Activated CD4-positive, alpha-beta T cell treated with anti-CD3 and anti-CD28 coated beads for 36 hours (primary cell): Measurements from ENCODE around the gene MYOM3. TPM values are rescaled to one million over a fixed set of nuclear protein-coding genes. Genes with fewer than 3 reads are reported as not detected.

Source experiments
- ATAC-seq: fragments of 200-7000 bp; cut with Tn5 transposase; one replicate; pipeline ENCODE4 v1.10.0; 2021; ENCODE audit warnings: mild to moderate bottlenecking, moderate library complexity
- CTCF ChIA-PET: fragments of 350-600 bp; sonication (Branson Sonifier 250); formaldehyde crosslinking; loops from one replicate; lab custom pipeline; 2021; ENCODE audit warnings: antibody characterized with exemption; lab: Charles Lee
- POLR2A ChIA-PET: fragments of 350-600 bp; sonication (Branson Sonifier 250); formaldehyde crosslinking; loops from one replicate; lab custom pipeline; 2021; ENCODE audit warnings: antibody characterized with exemption, inconsistent platforms; lab: Charles Lee
- DNase-seq: peaks from one replicate; pipeline ENCODE4 v3.0.0-alpha.2; 2020
- H3K27ac Mint-ChIP-seq: one replicate; pipeline ENCODE4 v1.8.0; 2021; ENCODE audit warnings: mixed read lengths
- H3K27me3 Mint-ChIP-seq: one replicate; pipeline ENCODE4 v1.8.0; 2021; ENCODE audit warnings: mixed read lengths
- H3K36me3 Mint-ChIP-seq: one replicate; pipeline ENCODE4 v1.8.0; 2021; ENCODE audit warnings: low read depth, mixed read lengths
- H3K4me1 Mint-ChIP-seq: one replicate; pipeline ENCODE4 v1.8.0; 2021; ENCODE audit warnings: mixed read lengths
- H3K4me3 Mint-ChIP-seq: one replicate; pipeline ENCODE4 v1.8.0; 2021; ENCODE audit warnings: mild to moderate bottlenecking, moderate library complexity, mixed read lengths
- H3K9me3 Mint-ChIP-seq: one replicate; pipeline ENCODE4 v1.8.0; 2021; ENCODE audit warnings: low read depth, mixed read lengths
- intact Hi-C, 2 experiments: fragments of 100-400 bp; cut with DNase I in 1 of 2; cut with micrococcal nuclease in 1 of 2; formaldehyde crosslinking; loops; one replicate each; pipeline versions ENCODE4 v1.14.2 to v1.15.1; 2022 to 2024; cut with DNase I, micrococcal nuclease
- total RNA-seq, 2 experiments: library from RNA; stranded (reverse); gene quantifications; one replicate each; pipeline ENCODE4 v1.2.3, GENCODE V29; 2021

MYOM3 gene
- total RNA-seq, 2 experiments from 2014 or later = not detected

DNA sequence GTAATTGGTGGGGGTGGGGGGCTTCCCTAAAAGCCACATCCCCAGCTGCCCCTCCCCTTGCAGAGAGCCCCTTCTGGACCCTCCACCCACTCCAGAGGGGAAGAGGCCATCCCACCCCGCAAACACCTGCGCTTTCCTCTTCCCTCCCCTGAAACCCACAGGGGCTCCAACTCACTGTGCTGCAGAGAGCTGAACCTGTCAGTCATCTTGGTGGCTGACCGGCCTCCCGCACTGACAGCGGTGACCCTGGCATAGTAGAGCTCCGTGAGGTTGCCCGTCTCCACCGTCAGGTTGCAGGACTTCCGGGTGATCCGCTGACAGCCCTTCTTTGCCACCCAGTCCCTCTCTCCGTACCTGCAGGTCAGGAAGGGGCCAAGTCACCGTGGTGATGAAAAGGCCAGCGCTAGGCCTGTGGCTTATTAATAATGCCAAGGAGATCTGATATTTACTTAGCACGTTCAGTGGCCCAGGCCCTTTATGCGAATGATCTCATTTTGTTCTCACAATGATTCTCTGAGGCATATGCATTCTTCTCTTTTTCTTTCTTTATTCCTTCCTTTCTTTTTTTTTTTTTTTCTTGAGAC lies 25.1 kb upstream of the MYOM3 start:
- Mint-ChIP-seq H3K27ac (no peak overlapping the region), H3K4me1 (no peaks in the 10 kb centered on the region), H3K27me3 (peaks cover 1% of the 10 kb centered on the region), H3K9me3 (no peaks in the 10 kb centered on the region), H3K4me3 (no peak overlapping the region), H3K36me3 (no peaks in the 10 kb centered on the region)
- ATAC-seq (no peak), DNase-seq (no peak)
- intact Hi-C loops = no loop called here
- ChIA-PET CTCF (interaction anchor here (0.7 to 1.9 kb wide), 2 partner anchors 62 to 243 kb away, joined by 3 to 6 read pairs; no protein-coding TSS in a partner anchor), POLR2A (interaction anchor here (0.6 kb wide), 1 partner anchor 314 kb away, joined by 7 read pairs; no protein-coding TSS in a partner anchor)

DNA sequence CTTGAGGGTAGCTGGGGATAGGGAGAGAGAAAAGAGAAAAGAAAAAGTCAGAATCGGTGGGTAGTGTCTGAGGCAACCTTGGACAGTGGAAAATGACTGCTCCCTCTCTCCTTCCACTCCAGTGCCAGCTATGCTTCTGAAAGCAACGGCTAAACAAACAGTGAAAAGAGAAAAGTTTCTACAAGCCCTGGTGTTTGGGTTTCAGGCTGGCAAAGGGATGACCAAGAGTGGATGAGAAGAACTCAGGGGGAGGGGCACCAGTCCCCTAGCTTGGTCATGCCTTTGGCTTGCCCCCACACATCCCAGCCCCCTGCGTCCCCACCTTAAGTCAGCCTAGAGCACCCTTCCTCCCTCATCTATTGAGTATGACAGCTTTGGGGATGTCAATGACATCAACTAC lies 22.4 kb upstream of the MYOM3 start:
- DNase-seq (no peak), ATAC-seq (no peak)
- intact Hi-C loops = no loop called here
- ChIA-PET POLR2A (no interaction called here), CTCF (interaction anchor here (0.7 to 3.1 kb wide), 2 partner anchors 16 to 19 kb away, joined by 4 to 13 read pairs; no protein-coding TSS in a partner anchor)
- Mint-ChIP-seq H3K9me3 (peaks cover 4% of the 10 kb centered on the region), H3K27ac (no peak overlapping the region), H3K4me1 (no peaks in the 10 kb centered on the region), H3K4me3 (no peak overlapping the region), H3K27me3 (peaks cover 1% of the 10 kb centered on the region), H3K36me3 (no peaks in the 10 kb centered on the region)

DNA sequence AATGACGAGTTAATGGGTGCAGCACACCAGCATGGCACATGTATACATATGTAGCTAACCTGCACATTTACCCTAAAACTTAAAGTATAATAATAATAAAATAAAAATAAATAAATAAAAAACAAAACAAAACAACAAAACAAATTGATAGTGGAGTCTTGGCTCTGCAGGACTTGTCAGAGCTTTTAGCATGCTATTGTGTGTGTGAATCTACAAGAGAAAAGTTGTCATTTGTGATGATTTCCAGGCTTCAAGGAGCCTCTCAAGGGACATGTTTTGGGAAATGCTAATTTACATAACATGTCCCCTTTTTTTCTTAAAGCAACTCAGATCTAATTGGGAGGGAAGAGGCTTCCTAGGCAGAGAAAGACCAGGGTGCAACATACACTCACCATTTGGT lies 21.9 kb upstream of the MYOM3 start:
- no peak for ATAC-seq
- Mint-ChIP-seq H3K9me3 (peaks cover 4% of the 10 kb centered on the region), H3K36me3 (no peaks in the 10 kb centered on the region), H3K27ac (no peak overlapping the region), H3K4me3 (no peak overlapping the region), H3K27me3 (peaks cover 1% of the 10 kb centered on the region), H3K4me1 (no peaks in the 10 kb centered on the region)
- ChIA-PET CTCF (interaction anchor here (3.1 kb wide), 1 partner anchor 16 kb away, joined by 13 read pairs; no protein-coding TSS in a partner anchor), POLR2A (no interaction called here)
- intact Hi-C loops = no loop called here
- DNase-seq = no peak

DNA sequence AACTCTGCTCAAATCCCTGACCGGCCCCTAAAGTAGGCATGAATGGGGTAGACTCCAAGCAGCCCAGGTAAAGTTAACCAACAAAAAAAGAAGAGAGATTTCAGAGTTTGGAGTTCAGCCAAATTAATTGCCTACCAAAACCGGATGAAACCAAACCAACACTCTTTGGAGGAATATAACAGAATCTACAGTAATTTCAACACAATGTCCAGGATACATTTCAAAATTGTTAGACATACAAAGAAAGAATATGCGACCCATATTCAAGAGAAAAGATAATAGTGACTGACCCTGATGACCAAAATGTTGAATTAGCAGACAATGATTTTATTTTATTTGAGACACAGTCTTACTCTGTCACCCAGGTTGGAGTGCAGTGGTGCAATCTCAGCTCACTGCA lies 18.4 kb upstream of the MYOM3 start:
- no peak overlapping the region for H3K27ac Mint-ChIP-seq
- intact Hi-C loops = no loop called here
- ChIA-PET CTCF (interaction anchor here (0.7 kb wide), 1 partner anchor 312 kb away, joined by 3 read pairs; no protein-coding TSS in a partner anchor), POLR2A (no interaction called here)
- H3K9me3 Mint-ChIP-seq = peaks cover 4% of the 10 kb centered on the region
- DNase-seq (no peak), ATAC-seq (no peak)
- no peaks in the 10 kb centered on the region for H3K36me3 Mint-ChIP-seq
- H3K4me1 Mint-ChIP-seq = peaks cover 2% of the 10 kb centered on the region
- H3K4me3 Mint-ChIP-seq = no peak overlapping the region
- H3K27me3 Mint-ChIP-seq = peaks cover 1% of the 10 kb centered on the region

DNA sequence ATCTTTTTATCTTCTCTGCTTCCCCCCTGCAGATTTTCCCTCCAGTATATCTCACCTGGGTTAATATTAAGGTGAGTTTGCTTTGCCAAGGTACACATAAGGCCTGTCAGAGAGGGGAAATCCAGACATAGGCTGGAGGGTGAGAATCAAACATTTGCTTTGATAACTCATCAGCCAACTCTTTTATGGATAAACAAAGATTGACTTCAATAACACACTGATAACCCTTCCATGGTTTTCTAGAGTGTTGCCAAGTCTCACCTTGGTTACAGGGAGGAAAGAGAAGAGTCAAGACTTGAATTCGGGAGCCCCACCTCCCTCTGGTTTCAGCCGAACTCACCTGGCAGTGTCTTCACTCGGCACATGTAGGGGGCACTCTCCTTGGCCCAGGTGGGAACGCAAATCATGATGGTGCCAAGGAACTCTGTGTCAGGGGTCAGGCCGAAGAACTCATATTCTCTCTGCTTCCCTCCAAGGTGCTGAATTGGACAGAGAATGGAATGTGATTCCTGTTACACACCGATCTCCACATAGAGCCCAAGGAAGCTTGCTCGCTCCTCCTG lies 15.9 kb upstream of the MYOM3 start:
- peaks cover 1% of the 10 kb centered on the region for H3K27me3 Mint-ChIP-seq
- no peaks in the 10 kb centered on the region for H3K36me3 Mint-ChIP-seq

DNA sequence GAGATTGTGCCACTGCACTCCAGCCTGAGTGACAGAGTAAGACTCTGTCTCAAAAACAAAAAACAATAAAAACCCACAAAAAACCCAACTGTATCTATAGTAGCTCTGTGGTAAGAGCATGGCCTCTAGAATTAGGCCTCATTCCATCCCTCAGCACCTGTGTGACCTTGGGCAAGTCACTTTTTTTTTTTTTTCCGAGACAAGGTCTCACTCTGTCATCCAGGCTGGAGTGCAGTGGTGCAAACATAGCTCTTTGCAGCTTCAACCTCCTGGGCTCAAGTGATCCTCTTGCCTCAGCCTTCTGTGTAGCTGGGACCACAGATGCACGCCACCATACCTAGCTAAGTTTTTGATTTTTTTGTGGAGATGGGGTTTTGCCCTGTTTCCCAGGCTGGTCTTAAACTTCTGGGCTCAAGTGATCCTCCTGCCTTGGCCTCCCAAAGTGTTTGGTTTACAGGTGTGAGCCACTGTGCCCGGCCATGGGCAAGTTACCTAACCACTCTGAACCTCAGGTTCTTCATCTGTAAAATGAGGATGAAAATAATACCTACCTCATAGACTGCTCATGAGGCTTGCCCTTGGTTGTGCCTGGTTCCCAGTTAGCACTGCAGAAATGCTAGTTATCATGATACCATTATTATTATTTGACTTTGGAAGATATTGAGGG lies 15.3 kb upstream of the MYOM3 start:
- no peaks in the 10 kb centered on the region for H3K36me3 Mint-ChIP-seq
- ATAC-seq (no peak), DNase-seq (no peak)
- H3K27me3 Mint-ChIP-seq = no peaks in the 10 kb centered on the region
- H3K4me1 Mint-ChIP-seq = peaks cover 2% of the 10 kb centered on the region
- H3K9me3 Mint-ChIP-seq = peaks cover 4% of the 10 kb centered on the region
- no peak overlapping the region for H3K27ac Mint-ChIP-seq
- intact Hi-C loops = no loop called here
- CTCF ChIA-PET = interaction anchor here (0.6 to 2.5 kb wide), 2 partner anchors 23 to 121 kb away, joined by 3 to 13 read pairs; no protein-coding TSS in a partner anchor
- POLR2A ChIA-PET = no interaction called here
- no peak overlapping the region for H3K4me3 Mint-ChIP-seq

More for the DNA sequence above, 15.9 kb upstream of the MYOM3 start:
- ATAC-seq (no peak), DNase-seq (no peak)
- ChIA-PET POLR2A (no interaction called here), CTCF (no interaction called here)
- intact Hi-C loops = no loop called here
- Mint-ChIP-seq H3K4me1 (peaks cover 2% of the 10 kb centered on the region), H3K27ac (no peak overlapping the region), H3K4me3 (no peak overlapping the region), H3K9me3 (peaks cover 4% of the 10 kb centered on the region)

DNA sequence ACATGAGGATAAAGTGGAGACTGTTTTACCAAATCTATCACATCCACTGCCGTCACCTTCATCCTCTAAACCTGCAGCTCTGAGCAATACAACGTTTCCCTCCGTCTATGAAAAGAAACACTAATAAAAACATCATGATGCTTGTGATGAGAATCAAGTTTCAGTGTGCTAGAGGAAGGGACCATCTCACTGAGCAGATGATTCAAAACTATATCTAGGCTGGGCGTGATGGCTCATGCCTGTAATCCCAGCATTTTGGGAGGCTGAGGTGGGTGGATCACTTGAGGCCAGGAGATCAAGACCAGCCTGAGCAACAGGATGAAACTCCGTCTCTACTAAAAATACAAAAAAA lies 14.7 kb upstream of the MYOM3 start:
- no peaks in the 10 kb centered on the region for H3K27me3 Mint-ChIP-seq
- no peak overlapping the region for H3K4me3 Mint-ChIP-seq
- no peak for DNase-seq
- ChIA-PET POLR2A (no interaction called here), CTCF (interaction anchor here (0.6 to 2.5 kb wide), 3 partner anchors 24 to 265 kb away, joined by 3 to 13 read pairs (median 3); no protein-coding TSS in a partner anchor)
- peaks cover 2% of the 10 kb centered on the region for H3K4me1 Mint-ChIP-seq
- peak; percentile 47 for ATAC-seq
- no peaks in the 10 kb centered on the region for H3K36me3 Mint-ChIP-seq
- H3K9me3 Mint-ChIP-seq = peaks cover 4% of the 10 kb centered on the region
- intact Hi-C loops = no loop called here
- H3K27ac Mint-ChIP-seq = no peak overlapping the region

DNA sequence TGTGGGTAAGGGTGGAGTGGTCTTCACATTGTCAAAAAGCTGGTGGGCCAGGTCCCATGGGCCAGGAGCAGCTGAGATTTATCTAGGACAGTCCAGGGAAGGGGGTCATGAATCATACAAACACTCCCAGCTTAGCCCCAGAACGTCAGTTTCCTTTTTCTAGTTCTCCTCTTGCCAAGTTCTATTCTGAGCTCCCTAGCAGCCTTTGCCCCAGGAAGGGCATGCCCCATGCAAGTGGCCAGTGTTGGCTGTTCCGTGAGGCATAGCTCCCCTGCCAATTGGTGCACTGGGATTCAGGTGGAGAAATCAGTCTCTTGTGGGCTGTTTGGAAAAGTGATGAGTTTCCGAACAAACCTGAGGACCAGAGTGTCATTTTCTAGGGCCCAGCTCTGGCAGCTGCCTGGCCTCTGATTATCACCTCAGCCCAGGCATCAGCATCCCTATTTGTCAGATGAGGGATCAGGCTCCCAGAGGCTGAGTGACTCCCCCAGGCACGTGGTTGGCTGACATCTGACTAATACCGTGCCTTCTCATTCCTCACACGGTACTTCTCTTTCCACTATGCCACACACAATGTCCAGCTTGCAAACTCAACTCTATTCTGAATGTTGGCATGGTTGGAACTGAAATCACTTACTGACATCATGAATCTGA lies 14.2 kb upstream of the MYOM3 start:
- ChIA-PET POLR2A (no interaction called here), CTCF (interaction anchor here (0.9 to 2.5 kb wide), 2 partner anchors 25 to 265 kb away, joined by 3 to 13 read pairs; no protein-coding TSS in a partner anchor)
- H3K4me3 Mint-ChIP-seq = no peak overlapping the region
- H3K27ac Mint-ChIP-seq = no peak overlapping the region
- H3K9me3 Mint-ChIP-seq = peaks cover 4% of the 10 kb centered on the region
- H3K27me3 Mint-ChIP-seq = peaks cover 2% of the 10 kb centered on the region
- no peaks in the 10 kb centered on the region for H3K36me3 Mint-ChIP-seq
- peaks cover 2% of the 10 kb centered on the region for H3K4me1 Mint-ChIP-seq
- DNase-seq = peak; percentile 29
- intact Hi-C loops = no loop called here
- peak; percentile 69 for ATAC-seq

DNA sequence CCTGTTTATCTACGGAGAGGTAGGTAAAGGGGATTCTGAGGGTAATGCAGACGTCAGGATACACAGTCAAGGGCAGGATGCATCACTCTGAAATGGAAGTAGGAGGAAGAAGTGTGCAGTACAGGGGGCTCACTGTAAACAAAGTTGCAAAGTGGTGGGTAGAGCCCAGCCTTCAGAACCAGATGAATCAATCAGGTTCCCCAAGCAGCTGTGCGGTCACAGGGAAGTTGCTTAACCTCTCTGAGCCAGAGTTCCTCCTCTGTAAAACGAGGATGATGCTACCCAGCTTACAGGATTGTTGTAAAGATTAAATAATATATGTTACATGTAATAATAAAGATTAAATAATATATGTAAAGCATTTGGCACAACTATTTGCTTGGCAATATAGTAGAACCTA lies 13.5 kb upstream of the MYOM3 start:
- Mint-ChIP-seq H3K27ac (no peak overlapping the region), H3K27me3 (peaks cover 2% of the 10 kb centered on the region), H3K9me3 (peaks cover 3% of the 10 kb centered on the region), H3K4me1 (peaks cover 2% of the 10 kb centered on the region), H3K36me3 (no peaks in the 10 kb centered on the region), H3K4me3 (no peak overlapping the region)
- ChIA-PET POLR2A (no interaction called here), CTCF (interaction anchor here (0.9 to 2.5 kb wide), 2 partner anchors 25 to 266 kb away, joined by 3 to 13 read pairs; no protein-coding TSS in a partner anchor)
- DNase-seq (no peak), ATAC-seq (no peak)
- intact Hi-C loops = no loop called here

DNA sequence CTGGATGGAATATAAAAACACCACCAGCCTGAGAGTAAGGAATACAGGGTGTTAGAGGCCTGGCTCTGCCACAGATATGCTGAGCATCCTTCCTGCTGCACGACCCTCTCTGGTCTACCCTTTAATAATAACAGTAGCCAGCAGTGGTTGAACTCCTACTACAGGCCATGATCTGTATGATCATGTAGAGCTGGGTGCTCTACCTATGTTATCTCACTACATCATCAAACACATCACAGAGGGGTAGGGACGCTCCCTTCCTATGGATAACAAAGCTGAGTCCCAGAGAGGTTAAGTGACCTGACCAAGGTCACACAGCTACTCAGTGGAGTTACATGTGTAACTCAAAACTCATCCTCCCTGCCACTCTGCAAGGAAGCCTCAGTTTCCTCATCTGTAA lies 13.0 kb upstream of the MYOM3 start:
- H3K27me3 Mint-ChIP-seq = peaks cover 2% of the 10 kb centered on the region
- DNase-seq (no peak), ATAC-seq (no peak)
- no peaks in the 10 kb centered on the region for H3K9me3 Mint-ChIP-seq
- no peak overlapping the region for H3K4me3 Mint-ChIP-seq
- intact Hi-C loops = no loop called here
- H3K4me1 Mint-ChIP-seq = peaks cover 2% of the 10 kb centered on the region
- CTCF ChIA-PET = interaction anchor here (2.5 kb wide), 1 partner anchor 26 kb away, joined by 13 read pairs; no protein-coding TSS in a partner anchor
- POLR2A ChIA-PET = no interaction called here
- H3K27ac Mint-ChIP-seq = no peak overlapping the region
- H3K36me3 Mint-ChIP-seq = no peaks in the 10 kb centered on the region

DNA sequence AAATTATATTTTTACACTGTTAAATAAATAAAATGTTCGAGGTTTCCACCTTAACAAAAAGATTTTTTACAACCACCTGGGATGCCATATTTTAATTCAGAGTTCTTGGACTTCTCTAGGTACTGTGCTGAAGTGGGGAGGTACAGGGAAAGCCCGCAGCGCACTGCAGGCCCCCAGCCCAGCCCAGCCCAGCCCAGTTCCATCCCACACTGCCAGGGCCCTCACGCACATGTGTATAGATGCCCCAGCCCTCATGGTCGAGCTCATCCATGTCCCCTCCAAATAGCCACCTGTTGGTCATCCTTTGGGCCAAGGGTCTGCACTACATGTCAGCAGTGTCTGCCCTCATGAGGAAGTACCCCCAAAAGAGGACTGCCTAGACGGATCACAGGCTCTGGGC lies 11.7 kb upstream of the MYOM3 start:
- POLR2A ChIA-PET = no interaction called here
- Mint-ChIP-seq H3K4me3 (no peak overlapping the region), H3K27ac (no peak overlapping the region), H3K27me3 (peaks cover 5% of the 10 kb centered on the region), H3K4me1 (peaks cover 2% of the 10 kb centered on the region), H3K9me3 (no peaks in the 10 kb centered on the region), H3K36me3 (no peaks in the 10 kb centered on the region)
- CTCF ChIA-PET = no interaction called here
- ATAC-seq (no peak), DNase-seq (no peak)
- intact Hi-C loops = no loop called here
